Activated naive CD8-positive, alpha-beta T cell treated with anti-CD3 and anti-CD28 coated beads, Interleukin-2, amount 10 ng/mL, durations not matched to agents 7 days and 5 days (primary cell): ENCODE data around the gene FGF18. TPM values are rescaled to one million over a fixed set of nuclear protein-coding genes. Genes with fewer than 3 reads are reported as not detected.
"Not testable (repeated sequence)": the region's sequence is repeated elsewhere in the genome, so short reads cannot be mapped to it uniquely, and the experiment has no call there.

ENCODE experiments used
- ATAC-seq: fragments of 150-1000 bp; cut with Tn5 transposase; one replicate; pipeline ENCODE4 v1.10.0; 2021; ENCODE audit warnings: low read depth, moderate library complexity
- POLR2A ChIA-PET: fragments of 350-600 bp; sonication (Branson Sonifier 250); formaldehyde crosslinking; loops from one replicate; lab custom pipeline; 2021; ENCODE audit warnings: antibody characterized with exemption; lab: Charles Lee
- DNase-seq: peaks from one replicate; pipeline ENCODE4 v3.0.0; 2021
- H3K27ac Mint-ChIP-seq: one replicate; pipeline ENCODE4 v1.8.0; 2022; ENCODE audit warnings: mild to moderate bottlenecking, mixed read lengths
- H3K27me3 Mint-ChIP-seq: one replicate; pipeline ENCODE4 v1.8.0; 2022; ENCODE audit warnings: mild to moderate bottlenecking, moderate library complexity, mixed read lengths
- H3K36me3 Mint-ChIP-seq: one replicate; pipeline ENCODE4 v1.8.0; 2021; ENCODE audit warnings: mild to moderate bottlenecking, mixed read lengths
- H3K4me1 Mint-ChIP-seq: one replicate; pipeline ENCODE4 v1.8.0; 2021; ENCODE audit warnings: mixed read lengths
- H3K4me3 Mint-ChIP-seq: one replicate; pipeline ENCODE4 v1.8.0; 2022; ENCODE audit warnings: mild to moderate bottlenecking, moderate library complexity, mixed read lengths
- H3K9me3 Mint-ChIP-seq: one replicate; pipeline ENCODE4 v1.8.0; 2021; ENCODE audit warnings: mixed read lengths
- total RNA-seq, 2 experiments: library from RNA; stranded (reverse); gene quantifications; one replicate each; pipeline ENCODE4 v1.2.3, GENCODE V29; 2021

FGF18 gene
- total RNA-seq, result under 1 TPM in 1 of 2 experiments, not detected in 1; 0.25 TPM

- DNase-seq (no peak), ATAC-seq (peak; percentile 58)
- no peaks in the 10 kb centered on the region for H3K9me3 Mint-ChIP-seq
- peaks cover 4% of the 10 kb centered on the region for H3K4me1 Mint-ChIP-seq
- H3K36me3 Mint-ChIP-seq, result peaks cover 1% of the 10 kb centered on the region
- peaks cover 20% of the 10 kb centered on the region for H3K27me3 Mint-ChIP-seq
- H3K4me3 Mint-ChIP-seq, result peak within 1 kb of the TSS; percentile 78
- no peak within 1 kb of the TSS for H3K27ac Mint-ChIP-seq
- POLR2A ChIA-PET, result interaction anchor here (0.5 kb wide), 1 partner anchor 501 kb away, joined by 5 read pairs; no protein-coding TSS in a partner anchor
Measured at GRCh38 chr5:171418982-171419687, at the start of gene FGF18. FGF18 (plus strand) TSS chr5:171419647; CDS start chr5:171420200, 553 bp downstream.

- DNase-seq (no peak), ATAC-seq (no peak)
- POLR2A ChIA-PET, result no interaction called here
- Mint-ChIP-seq H3K27me3 (peaks cover 3% of the 10 kb centered on the region), H3K36me3 (no peaks in the 10 kb centered on the region), H3K27ac (no peak overlapping the region), H3K4me3 (no peak overlapping the region), H3K4me1 (peaks cover 1% of the 10 kb centered on the region), H3K9me3 (no peaks in the 10 kb centered on the region)
Measured at GRCh38 chr5:171369898-171370297, 49.5 kb upstream of the FGF18 start.

GRCh38 chr5:171370881-171371280 is 48.6 kb upstream of the FGF18 start:
- POLR2A ChIA-PET, ATAC-seq: not testable (repeated sequence)

GRCh38 chr5:171371326-171371725 is 48.1 kb upstream of the FGF18 start:
- H3K4me3 Mint-ChIP-seq, result no peak overlapping the region

More at GRCh38 chr5:171370881-171371280, 48.6 kb upstream of the FGF18 start:
- H3K27me3 Mint-ChIP-seq, DNase-seq, H3K36me3 Mint-ChIP-seq, H3K4me3 Mint-ChIP-seq, H3K9me3 Mint-ChIP-seq, H3K4me1 Mint-ChIP-seq, H3K27ac Mint-ChIP-seq: not testable (repeated sequence)

GRCh38 chr5:171379961-171380360 is 39.5 kb upstream of the FGF18 start:
- no peaks in the 10 kb centered on the region for H3K4me1 Mint-ChIP-seq

More at GRCh38 chr5:171371326-171371725, 48.1 kb upstream of the FGF18 start:
- Mint-ChIP-seq H3K9me3 (no peaks in the 10 kb centered on the region), H3K27me3 (peaks cover 7% of the 10 kb centered on the region), H3K27ac (no peak overlapping the region), H3K4me1 (peaks cover 1% of the 10 kb centered on the region), H3K36me3 (no peaks in the 10 kb centered on the region)
- POLR2A ChIA-PET, result no interaction called here
- ATAC-seq (no peak), DNase-seq (no peak)

GRCh38 chr5:171384416-171384815 is 35.0 kb upstream of the FGF18 start:
- not testable (repeated sequence) for ATAC-seq

More at GRCh38 chr5:171379961-171380360, 39.5 kb upstream of the FGF18 start:
- POLR2A ChIA-PET, result interaction anchor here (0.9 kb wide), 1 partner anchor 28 kb away, joined by 3 read pairs; no protein-coding TSS in a partner anchor
- no peaks in the 10 kb centered on the region for H3K9me3 Mint-ChIP-seq
- no peak overlapping the region for H3K27ac Mint-ChIP-seq
- DNase-seq (no peak), ATAC-seq (no peak)
- H3K36me3 Mint-ChIP-seq, result no peaks in the 10 kb centered on the region
- H3K27me3 Mint-ChIP-seq, result peaks cover 6% of the 10 kb centered on the region
- no peak overlapping the region for H3K4me3 Mint-ChIP-seq

GRCh38 chr5:171384999-171385398 is 34.4 kb upstream of the FGF18 start:
- H3K9me3 Mint-ChIP-seq, DNase-seq, H3K27ac Mint-ChIP-seq, ATAC-seq, POLR2A ChIA-PET, H3K4me3 Mint-ChIP-seq, H3K27me3 Mint-ChIP-seq: not testable (repeated sequence)
- Mint-ChIP-seq H3K4me1 (peaks cover 16% of the 10 kb centered on the region), H3K36me3 (peaks cover 17% of the 10 kb centered on the region)

More at GRCh38 chr5:171384416-171384815, 35.0 kb upstream of the FGF18 start:
- H3K27me3 Mint-ChIP-seq, H3K4me3 Mint-ChIP-seq, H3K9me3 Mint-ChIP-seq, H3K27ac Mint-ChIP-seq, DNase-seq, POLR2A ChIA-PET: not testable (repeated sequence)
- Mint-ChIP-seq H3K4me1 (peaks cover 11% of the 10 kb centered on the region), H3K36me3 (peaks cover 11% of the 10 kb centered on the region)

- no peaks in the 10 kb centered on the region for H3K9me3 Mint-ChIP-seq
- ATAC-seq (no peak), DNase-seq (no peak)
- peaks cover 25% of the 10 kb centered on the region for H3K4me1 Mint-ChIP-seq
- H3K4me3 Mint-ChIP-seq, result peak overlapping the region; percentile 28
- POLR2A ChIA-PET, result interaction anchor here (0.7 to 1.4 kb wide), 2 partner anchors 32 to 1312 kb away, joined by 3 to 4 read pairs; no protein-coding TSS in a partner anchor
- H3K27ac Mint-ChIP-seq, result no peak overlapping the region
- peaks cover 27% of the 10 kb centered on the region for H3K36me3 Mint-ChIP-seq
- H3K27me3 Mint-ChIP-seq, result no peaks in the 10 kb centered on the region
Measured at GRCh38 chr5:171386006-171386671, 33.3 kb upstream of the FGF18 start.

GRCh38 chr5:171386861-171387344 is 32.5 kb upstream of the FGF18 start:
- DNase-seq, result no peak
- peak overlapping the region; percentile 99 for H3K27ac Mint-ChIP-seq
- POLR2A ChIA-PET, result interaction anchor here (0.6 to 1.4 kb wide), 4 partner anchors 19 to 124 kb away, joined by 3 read pairs; no protein-coding TSS in a partner anchor
- peak overlapping the region; percentile 96 for H3K4me3 Mint-ChIP-seq
- no peaks in the 10 kb centered on the region for H3K27me3 Mint-ChIP-seq
- ATAC-seq, result no peak
- H3K9me3 Mint-ChIP-seq, result no peaks in the 10 kb centered on the region
- H3K36me3 Mint-ChIP-seq, result peaks cover 31% of the 10 kb centered on the region
- H3K4me1 Mint-ChIP-seq, result peaks cover 31% of the 10 kb centered on the region

GRCh38 chr5:171387345-171387969 is 32.0 kb upstream of the FGF18 start, which contains the start of gene NPM1:
NPM1 (plus strand) TSS chr5:171387849; CDS start chr5:171387949, 100 bp downstream.
- peaks cover 35% of the 10 kb centered on the region for H3K4me1 Mint-ChIP-seq

GRCh38 chr5:171387970-171388815 is 31.3 kb upstream of the FGF18 start:
- no peaks in the 10 kb centered on the region for H3K9me3 Mint-ChIP-seq
- ATAC-seq (peak; percentile 6), DNase-seq (peak; percentile 86)
- peak overlapping the region; percentile 99 for H3K27ac Mint-ChIP-seq
- H3K4me3 Mint-ChIP-seq, result peak overlapping the region; percentile 96
- H3K36me3 Mint-ChIP-seq, result peaks cover 38% of the 10 kb centered on the region
- no peaks in the 10 kb centered on the region for H3K27me3 Mint-ChIP-seq
- POLR2A ChIA-PET, result interaction anchor here (0.6 to 1.5 kb wide), 7 partner anchors 25 to 798 kb away, joined by 3 to 7 read pairs (median 4); partner anchors contain the start of gene FBXW11
- peaks cover 42% of the 10 kb centered on the region for H3K4me1 Mint-ChIP-seq

More at GRCh38 chr5:171387345-171387969, 32.0 kb upstream of the FGF18 start, which contains the start of gene NPM1:
- no peaks in the 10 kb centered on the region for H3K9me3 Mint-ChIP-seq
- peak within 1 kb of the TSS; percentile 96 for H3K4me3 Mint-ChIP-seq
- H3K36me3 Mint-ChIP-seq, result peaks cover 31% of the 10 kb centered on the region
- peak within 1 kb of the TSS; percentile 99 for H3K27ac Mint-ChIP-seq
- POLR2A ChIA-PET, result interaction anchor here (0.6 to 1.5 kb wide), 7 partner anchors 18 to 799 kb away, joined by 3 to 7 read pairs (median 3); partner anchors contain the start of gene FBXW11
- DNase-seq (peak; percentile 95), ATAC-seq (peak; percentile 91)
- H3K27me3 Mint-ChIP-seq, result no peaks in the 10 kb centered on the region

GRCh38 chr5:171388816-171389168 is 30.7 kb upstream of the FGF18 start:
- ATAC-seq, result no peak
- no peaks in the 10 kb centered on the region for H3K27me3 Mint-ChIP-seq
- H3K4me3 Mint-ChIP-seq, result peak overlapping the region; percentile 96
- DNase-seq, result no peak
- no peaks in the 10 kb centered on the region for H3K9me3 Mint-ChIP-seq
- peak overlapping the region; percentile 99 for H3K27ac Mint-ChIP-seq
- peaks cover 46% of the 10 kb centered on the region for H3K4me1 Mint-ChIP-seq
- H3K36me3 Mint-ChIP-seq, result peaks cover 41% of the 10 kb centered on the region
- POLR2A ChIA-PET, result interaction anchor here (1.0 to 1.5 kb wide), 4 partner anchors 24 to 798 kb away, joined by 3 to 5 read pairs (median 4); no protein-coding TSS in a partner anchor
